Upper lobe of left lung (tissue), 6 donors: Measurements from ENCODE around the gene TELO2. TPM values are rescaled to one million over a fixed set of nuclear protein-coding genes. Genes with fewer than 3 reads are reported as not detected.

ENCODE experiments used
- ATAC-seq, 2 donors: fragments of 200-7000 bp; cut with Tn5 transposase; one replicate each; pipeline ENCODE4 v1.9.1; 2022; ENCODE audit warnings: mild to moderate bottlenecking in 2 of 2, moderate library complexity in 2 of 2; ENCODE audit not compliant: low FRiP score in 2 of 2
- DNase-seq, 2 donors: peaks; one replicate each; pipeline ENCODE4 v3.0.0-alpha.2; 2019 to 2020
- H3K27ac ChIP-seq, 4 donors: fragments of 200-600 bp; sonication (generic); one replicate each; pipeline ENCODE4 v1.5.1; 2016 to 2019
- H3K27me3 ChIP-seq, 4 donors: fragments of 200-600 bp; sonication (generic); one replicate each; pipeline ENCODE4 v1.5.1; 2017 to 2019
- H3K36me3 ChIP-seq, 4 donors: fragments of 200-600 bp; sonication (generic); one replicate each; pipeline ENCODE4 v1.5.1; 2016 to 2019
- H3K4me1 ChIP-seq, 4 donors: fragments of 200-600 bp; sonication (generic); one replicate each; pipeline ENCODE4 v1.5.1; 2018 to 2019
- H3K4me3 ChIP-seq, 4 donors: fragments of 200-600 bp; sonication (generic); one replicate each; pipeline ENCODE4 v1.5.1; 2017 to 2019; ENCODE audit warnings: mild to moderate bottlenecking in 2 of 4, moderate library complexity in 1 of 4
- H3K9me3 ChIP-seq, 4 donors: fragments of 200-600 bp; sonication (generic); one replicate each; pipeline ENCODE4 v1.5.1; 2018 to 2019
- CTCF ChIP-seq, 6 experiments: fragments of 450-650 bp in 4 of 6; fragments of 200-600 bp in 2 of 6; sonication (generic) in 2 of 6; IDR thresholded peaks; one replicate each; pipeline ENCODE4 v1.5.1; 2016 to 2019; ENCODE audit warnings: antibody characterized with exemption in 6 of 6
- EP300 ChIP-seq, 4 donors: sonication (generic); formaldehyde crosslinking; IDR thresholded peaks; one replicate each; pipeline ENCODE4 v1.5.1; 2017; ENCODE audit warnings: antibody characterized with exemption in 4 of 4, control low read depth in 2 of 4
- POLR2A ChIP-seq, 4 donors: fragments of 450-650 bp; IDR thresholded peaks; one replicate each; pipeline ENCODE4 v1.5.1; 2016 to 2017; ENCODE audit warnings: antibody characterized with exemption in 4 of 4, mild to moderate bottlenecking in 2 of 4
- POLR2AphosphoS5 ChIP-seq, 2 donors: sonication (generic); formaldehyde crosslinking; IDR thresholded peaks; one replicate each; pipeline ENCODE4 v1.5.1; 2017; ENCODE audit warnings: antibody characterized with exemption in 2 of 2
- WGBS, 2 donors: methylation state at CpG; one replicate each; pipeline ENCODE4 v1.1.5; 2017 to 2018; 5-methylcytosine and 5-hydroxymethylcytosine counted together
- total RNA-seq, 6 donors: library from RNA; depleted of rRNA in 4 of 6; stranded (reverse); fragments of >200 nt in 4 of 6; gene quantifications; one replicate each; pipeline versions ENCODE4 v1.1.0 to v1.2.1, GENCODE V29; 2016 to 2021
- donor health status: DM: no; HTN: no; CAD: no; lungs with moderate emphysema.
- donor health status: DM: no; HTN: yes; CAD: no; lungs with severe emphysema.

The TELO2 gene
- total RNA-seq, 6 donors from 2014 or later, result 13.8 to 130 (median 41.5) TPM

- Histone ChIP-seq H3K4me1 (no peaks in the 10 kb centered on the region), H3K9me3 (no peaks in the 10 kb centered on the region), H3K4me3 (no peak overlapping the region), H3K36me3 (peaks cover 8 to 81% (median 62%) of the 10 kb centered on the region in 4 donors), H3K27ac (no peak overlapping the region), H3K27me3 (no peaks in the 10 kb centered on the region)
- 80 to 100% methylated on average over 3 to 11 of the region's 42 CpGs for WGBS, 2 donors
- DNase-seq, result peak in 1 of 2 donors; percentile 66
- no peak for ATAC-seq
- TF ChIP-seq EP300 (IDR thresholded peaks at IDR 0.05), result no peak
- TF ChIP-seq POLR2AphosphoS5 (IDR thresholded peaks at IDR 0.05), result no peak
- TF ChIP-seq POLR2A (IDR thresholded peaks at IDR 0.05), result no peak
- TF ChIP-seq CTCF (IDR thresholded peaks at IDR 0.05), result no peak
Observed at GRCh38 chr16:1502092-1503004, 9.2 kb downstream of the TELO2 start.

- no peak overlapping the region for H3K4me3 ChIP-seq
- no peaks in the 10 kb centered on the region for H3K27me3 ChIP-seq
- DNase-seq, result no peak
- 95 to 98% methylated on average over 37 of the region's 37 CpGs for WGBS, 2 donors
- no peak for ATAC-seq
- no peaks in the 10 kb centered on the region for H3K9me3 ChIP-seq
- H3K27ac ChIP-seq, result no peak overlapping the region
- no peak for TF ChIP-seq POLR2A (IDR thresholded peaks at IDR 0.05)
- no peak for TF ChIP-seq CTCF (IDR thresholded peaks at IDR 0.05)
- TF ChIP-seq POLR2AphosphoS5 (IDR thresholded peaks at IDR 0.05), result no peak
- no peak for TF ChIP-seq EP300 (IDR thresholded peaks at IDR 0.05)
- H3K36me3 ChIP-seq, result peaks cover 6 to 72% (median 57%) of the 10 kb centered on the region in 4 donors
- peaks cover 0 to 2% (median under 1%) of the 10 kb centered on the region in 4 donors for H3K4me1 ChIP-seq
Observed at GRCh38 chr16:1503110-1503955, 10.2 kb downstream of the TELO2 start.

GRCh38 chr16:1505073-1505844 is 12.1 kb downstream of the TELO2 start:
- Histone ChIP-seq H3K27ac (no peak overlapping the region), H3K4me3 (no peak overlapping the region), H3K36me3 (peaks cover 6 to 70% (median 45%) of the 10 kb centered on the region in 4 donors), H3K9me3 (no peaks in the 10 kb centered on the region), H3K27me3 (no peaks in the 10 kb centered on the region), H3K4me1 (peaks cover 12 to 21% (median 16%) of the 10 kb centered on the region in 4 donors)
- WGBS, 2 donors, result 96 to 97% methylated on average over 25 to 37 of the region's 37 CpGs
- TF ChIP-seq POLR2AphosphoS5 (IDR thresholded peaks at IDR 0.05) (no peak), POLR2A (IDR thresholded peaks at IDR 0.05) (no peak), EP300 (IDR thresholded peaks at IDR 0.05) (no peak), CTCF (IDR thresholded peaks at IDR 0.05) (no peak)
- DNase-seq (peak in 1 of 2 donors; percentile 84), ATAC-seq (no peak)

GRCh38 chr16:1505912-1506311 is 12.8 kb downstream of the TELO2 start:
- TF ChIP-seq POLR2A (IDR thresholded peaks at IDR 0.05) (no peak), EP300 (IDR thresholded peaks at IDR 0.05) (no peak), POLR2AphosphoS5 (IDR thresholded peaks at IDR 0.05) (no peak), CTCF (IDR thresholded peaks at IDR 0.05) (no peak)
- no peak for ATAC-seq
- DNase-seq, result peak in 1 of 2 donors; percentile 79
- H3K4me3 ChIP-seq, result no peak overlapping the region
- peaks cover 6 to 70% (median 42%) of the 10 kb centered on the region in 4 donors for H3K36me3 ChIP-seq
- H3K27ac ChIP-seq, result no peak overlapping the region
- H3K4me1 ChIP-seq, result peaks cover 18 to 28% (median 21%) of the 10 kb centered on the region in 4 donors
- H3K27me3 ChIP-seq, result no peaks in the 10 kb centered on the region
- no peaks in the 10 kb centered on the region for H3K9me3 ChIP-seq
- WGBS, 2 donors, result 91 to 100% methylated on average over 7 to 19 of the region's 22 CpGs
